ENCODE measurements around the gene CARD8.

The CARD8 gene

DNA sequence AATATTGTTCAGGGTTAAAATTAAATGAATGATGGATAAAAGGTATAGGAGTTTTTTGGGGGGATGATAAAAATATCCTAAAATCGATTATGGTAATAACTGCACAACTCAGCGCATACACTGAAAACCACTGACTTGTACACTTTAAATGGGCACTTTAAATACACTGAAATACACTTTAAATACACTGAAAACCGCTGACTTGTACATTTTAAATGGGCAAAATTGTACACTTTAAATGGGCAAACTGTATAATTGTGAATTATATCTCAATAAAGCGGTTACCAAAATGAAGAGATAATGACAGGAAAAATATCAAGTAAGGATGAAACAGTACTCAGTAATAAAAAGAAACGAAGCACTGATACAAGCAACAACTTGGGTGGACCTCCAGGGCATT is 87.0 kb downstream of the CARD8 start:
- H3K4me3 ChIP-seq (ENCODE audit: low read depth in 1 of 2, low read length in 1 of 2): peak overlapping the region in 1 of 2 experiments; percentile 65
- no peaks in the 10 kb centered on the region for H3K27me3 ChIP-seq
- peak overlapping the region; percentile 82 for H3K27ac ChIP-seq
- no peaks in the 10 kb centered on the region for H3K9me3 ChIP-seq
- H3K4me1 ChIP-seq (ENCODE audit: control insufficient read depth in 1 of 2, insufficient read depth in 1 of 2, low read depth in 1 of 2, low read length in 1 of 2): peaks cover 15 to 22% of the 10 kb centered on the region in 2 experiments
- H3K36me3 ChIP-seq: no peaks in the 10 kb centered on the region
- TF ChIP-seq CTCF (IDR thresholded peaks at IDR 0.05): no peak

GRCh38 chr19:48158210-48158790 is 97.4 kb downstream of the CARD8 start:
- Histone ChIP-seq H3K27me3 (no peaks in the 10 kb centered on the region), H3K27ac (no peak overlapping the region), H3K4me3 (ENCODE audit: low read depth in 1 of 2, low read length in 1 of 2) (no peak overlapping the region), H3K9me3 (no peaks in the 10 kb centered on the region), H3K36me3 (peaks cover 35% of the 10 kb centered on the region), H3K4me1 (ENCODE audit: control insufficient read depth in 1 of 2, insufficient read depth in 1 of 2, low read depth in 1 of 2, low read length in 1 of 2) (peaks cover 4% of the 10 kb centered on the region in 2 experiments)
- TF ChIP-seq CTCF (IDR thresholded peaks at IDR 0.05): no peak
